ENCODE measurements around the gene CD59. TPM values are rescaled to one million over a fixed set of nuclear protein-coding genes. Genes with fewer than 3 reads are reported as not detected.

The CD59 gene
- total and polyA plus RNA-seq, 2 donors (not counting 3 experiments of a cell fraction or from before 2014, with no cell fraction given), result 992 to 1,084 TPM

DNA sequence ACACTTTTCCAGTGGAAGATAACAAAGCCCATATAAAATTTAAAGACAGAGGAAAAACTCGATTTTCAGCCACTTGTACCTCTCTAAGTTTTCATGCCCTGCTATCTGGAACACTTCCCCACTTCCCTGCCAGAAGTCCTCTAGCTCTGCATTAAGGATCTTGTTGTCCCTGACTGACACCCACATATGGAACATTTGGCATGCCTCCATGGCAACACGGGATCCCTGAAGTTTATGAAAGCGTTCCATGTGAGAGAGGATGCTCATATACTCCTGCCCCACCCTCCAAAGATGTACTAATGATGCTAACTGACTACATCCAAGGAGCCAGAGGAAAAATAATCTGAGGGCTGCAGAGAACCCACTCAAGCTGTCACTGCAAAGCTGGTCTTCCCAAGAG is 26.8 kb downstream of the CD59 start:
- dilution Hi-C loops (cut with MboI; ENCODE audit: extremely low pct_ligation_motif_present, low sequenced_read_pairs) (no loop called here), intact Hi-C loops (cut with micrococcal nuclease) (no loop called here)
- FAIRE-seq, result no peak
- peaks cover 56% of the 10 kb centered on the region for H3K4me1 ChIP-seq (ENCODE audit: control insufficient read depth, extremely low read depth, insufficient read depth, low read length)
- no peak overlapping the region for H2AFZ ChIP-seq (ENCODE audit: low read depth, low read length)
- no peak overlapping the region for H3K4me3 ChIP-seq (replicated peaks in 1 of 3; ENCODE audit: insufficient read depth in 1 of 3, low read depth in 1 of 3, low read length in 3 of 3)
- no peak for TF ChIP-seq FOS (IDR thresholded peaks at IDR 0.05; ENCODE audit: borderline replicate concordance, insufficient read depth, low read length)
- TF ChIP-seq, protein P1, sequence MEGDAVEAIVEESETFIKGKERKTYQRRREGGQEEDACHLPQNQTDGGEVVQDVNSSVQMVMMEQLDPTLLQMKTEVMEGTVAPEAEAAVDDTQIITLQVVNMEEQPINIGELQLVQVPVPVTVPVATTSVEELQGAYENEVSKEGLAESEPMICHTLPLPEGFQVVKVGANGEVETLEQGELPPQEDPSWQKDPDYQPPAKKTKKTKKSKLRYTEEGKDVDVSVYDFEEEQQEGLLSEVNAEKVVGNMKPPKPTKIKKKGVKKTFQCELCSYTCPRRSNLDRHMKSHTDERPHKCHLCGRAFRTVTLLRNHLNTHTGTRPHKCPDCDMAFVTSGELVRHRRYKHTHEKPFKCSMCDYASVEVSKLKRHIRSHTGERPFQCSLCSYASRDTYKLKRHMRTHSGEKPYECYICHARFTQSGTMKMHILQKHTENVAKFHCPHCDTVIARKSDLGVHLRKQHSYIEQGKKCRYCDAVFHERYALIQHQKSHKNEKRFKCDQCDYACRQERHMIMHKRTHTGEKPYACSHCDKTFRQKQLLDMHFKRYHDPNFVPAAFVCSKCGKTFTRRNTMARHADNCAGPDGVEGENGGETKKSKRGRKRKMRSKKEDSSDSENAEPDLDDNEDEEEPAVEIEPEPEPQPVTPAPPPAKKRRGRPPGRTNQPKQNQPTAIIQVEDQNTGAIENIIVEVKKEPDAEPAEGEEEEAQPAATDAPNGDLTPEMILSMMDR (IDR thresholded peaks at IDR 0.05; ENCODE audit: extremely low read depth in 1 of 2, insufficient read depth in 1 of 2, low read depth in 1 of 2, low read length in 2 of 2), result no peak
- peak; percentile 9 for TF ChIP-seq POLR2AphosphoS5 (IDR thresholded peaks at IDR 0.05; ENCODE audit: insufficient read depth, low read depth, low read length)
- TF ChIP-seq POLR2A (IDR thresholded peaks at IDR 0.05; ENCODE audit: low read depth, low read length), result peak; percentile 54
- ChIA-PET CTCF (interaction anchor here (0.7 to 13.8 kb wide), 4 partner anchors 9 to 32 kb away, joined by 3 to 254 read pairs (median 4); partner anchors contain the start of genes C11orf91 and CD59), POLR2A (interaction anchor here (1.4 kb wide), 1 partner anchor 15 kb away, joined by 3 read pairs; no protein-coding TSS in a partner anchor)
- no peak overlapping the region for H3K27ac ChIP-seq (ENCODE audit: insufficient read depth, low read depth, low read length)
- no peaks in the 10 kb centered on the region for H4K20me1 ChIP-seq (replicated peaks; ENCODE audit: control insufficient read depth, extremely low read depth, insufficient read depth, low read length)
- no peak overlapping the region for H3K9ac ChIP-seq (replicated peaks; ENCODE audit: extremely low read depth, insufficient read depth, low read length)
- BruUV-seq (replicated peaks), result no TSS peak
- H3K9me3 ChIP-seq (replicated peaks; ENCODE audit: control insufficient read depth, insufficient read depth, low read length), result no peaks in the 10 kb centered on the region
- DNase-seq (ENCODE audit: low read depth, low spot score), result no peak
- no peak overlapping the region for H3K4me2 ChIP-seq (ENCODE audit: insufficient read depth, low read length)
- H3K79me2 ChIP-seq (ENCODE audit: control insufficient read depth, insufficient read depth, low read length), result peaks cover 88% of the 10 kb centered on the region
- H3K27me3 ChIP-seq (ENCODE audit: control insufficient read depth in 2 of 2, insufficient read depth in 2 of 2, low read length in 2 of 2), result no peaks in the 10 kb centered on the region
- H3K36me3 ChIP-seq (ENCODE audit: control insufficient read depth in 2 of 2, extremely low read depth in 1 of 2, insufficient read depth in 2 of 2, low read length in 2 of 2), result peaks cover 27 to 46% of the 10 kb centered on the region in 2 experiments
- H3K9me1 ChIP-seq (replicated peaks; ENCODE audit: control insufficient read depth, extremely low read depth, insufficient read depth, low read length), result no peaks in the 10 kb centered on the region

DNA sequence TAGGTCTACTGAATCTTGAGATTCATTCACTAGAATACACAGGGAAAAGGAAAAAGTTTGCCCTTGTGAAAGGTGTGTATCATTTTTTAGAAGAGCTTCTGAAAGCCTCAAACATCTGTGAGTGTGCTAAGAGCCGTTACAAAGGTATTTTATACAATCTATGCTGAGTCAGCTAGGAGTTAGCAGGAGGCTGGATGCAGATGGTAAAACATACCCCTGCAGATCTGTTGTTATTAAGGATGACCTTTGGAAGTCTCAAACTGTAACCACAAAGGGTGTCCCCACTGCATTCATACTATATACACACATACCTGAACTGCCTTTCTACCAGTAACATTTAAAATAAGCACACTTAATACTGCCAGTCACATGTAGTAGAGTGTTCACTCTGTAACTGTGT is 27.2 kb downstream of the CD59 start:
- no peak for DNase-seq (ENCODE audit: low read depth, low spot score)
- no peak overlapping the region for H3K27ac ChIP-seq (ENCODE audit: insufficient read depth, low read depth, low read length)
- no peaks in the 10 kb centered on the region for H3K27me3 ChIP-seq (ENCODE audit: control insufficient read depth in 2 of 2, insufficient read depth in 2 of 2, low read length in 2 of 2)
- ChIA-PET CTCF (interaction anchor here (1.1 to 13.8 kb wide), 4 partner anchors 9 to 33 kb away, joined by 3 to 254 read pairs (median 5); partner anchors contain the start of genes C11orf91 and CD59), POLR2A (interaction anchor here (1.4 kb wide), 1 partner anchor 16 kb away, joined by 3 read pairs; no protein-coding TSS in a partner anchor)
- no peaks in the 10 kb centered on the region for H3K9me3 ChIP-seq (replicated peaks; ENCODE audit: control insufficient read depth, insufficient read depth, low read length)
- H2AFZ ChIP-seq (ENCODE audit: low read depth, low read length), result no peak overlapping the region
- no peak overlapping the region for H3K4me2 ChIP-seq (ENCODE audit: insufficient read depth, low read length)
- TF ChIP-seq, protein P1 (IDR thresholded peaks at IDR 0.05; ENCODE audit: extremely low read depth in 1 of 2, insufficient read depth in 1 of 2, low read depth in 1 of 2, low read length in 2 of 2), result no peak
- TF ChIP-seq POLR2A (IDR thresholded peaks at IDR 0.05; ENCODE audit: low read depth, low read length) (no peak), EZH2 (IDR thresholded peaks at IDR 0.05; ENCODE audit: borderline replicate concordance, low read depth, low read length, severe bottlenecking) (no peak), POLR2AphosphoS5 (IDR thresholded peaks at IDR 0.05; ENCODE audit: insufficient read depth, low read depth, low read length) (no peak), MYC (IDR thresholded peaks at IDR 0.05; ENCODE audit: low read depth, low read length) (no peak), JUN (IDR thresholded peaks at IDR 0.05; ENCODE audit: borderline replicate concordance, insufficient read depth, insufficient read length, low read depth) (no peak), FOS (IDR thresholded peaks at IDR 0.05; ENCODE audit: borderline replicate concordance, insufficient read depth, low read length) (no peak)
- TSS peak; percentile 18 for BruUV-seq (replicated peaks)
- dilution Hi-C loops (cut with MboI; ENCODE audit: extremely low pct_ligation_motif_present, low sequenced_read_pairs), result no loop called here
- peaks cover 83% of the 10 kb centered on the region for H3K79me2 ChIP-seq (ENCODE audit: control insufficient read depth, insufficient read depth, low read length)
- no peaks in the 10 kb centered on the region for H3K9me1 ChIP-seq (replicated peaks; ENCODE audit: control insufficient read depth, extremely low read depth, insufficient read depth, low read length)
- H3K4me1 ChIP-seq (ENCODE audit: control insufficient read depth, extremely low read depth, insufficient read depth, low read length), result peaks cover 61% of the 10 kb centered on the region
- H3K4me3 ChIP-seq (replicated peaks in 1 of 3; ENCODE audit: insufficient read depth in 1 of 3, low read depth in 1 of 3, low read length in 3 of 3), result no peak overlapping the region
- no peak overlapping the region for H3K9ac ChIP-seq (replicated peaks; ENCODE audit: extremely low read depth, insufficient read depth, low read length)
- H3K36me3 ChIP-seq (ENCODE audit: control insufficient read depth in 2 of 2, extremely low read depth in 1 of 2, insufficient read depth in 2 of 2, low read length in 2 of 2), result peaks cover 27 to 44% of the 10 kb centered on the region in 2 experiments
- FAIRE-seq, result no peak
- intact Hi-C loops (cut with micrococcal nuclease), result no loop called here
- no peaks in the 10 kb centered on the region for H4K20me1 ChIP-seq (replicated peaks; ENCODE audit: control insufficient read depth, extremely low read depth, insufficient read depth, low read length)

Measured in endothelial cell of umbilical vein (primary cell).